Left lung (tissue), 10 donors: ENCODE data around the gene FUBP3. TPM values are rescaled to one million over a fixed set of nuclear protein-coding genes. Genes with fewer than 3 reads are reported as not detected.
A peak's percentile ranks its signal among the peaks of the same experiment; 100 is the strongest.
"Not testable (repeated sequence)": the region's sequence is repeated elsewhere in the genome, so short reads cannot be mapped to it uniquely, and the experiment has no call there.

ENCODE experiments used
- ATAC-seq: fragments of 200-7000 bp; cut with Tn5 transposase; one replicate; pipeline ENCODE4 v1.9.1; 2020; ENCODE audit warnings: moderate library complexity
- DNase-seq, 4 donors: peaks; one replicate each; pipeline ENCODE4 v3.0.0-alpha.2; 2013 to 2020
- H3K27ac ChIP-seq, 2 donors: fragments of 200-600 bp; sonication (generic) in 1 of 2; one replicate each; pipeline versions ENCODE4 v1.5.0 to v1.8.0; 2020 to 2021
- H3K27me3 ChIP-seq, 2 donors: fragments of 200-600 bp; sonication (generic) in 1 of 2; one replicate each; pipeline versions ENCODE4 v1.5.0 to v1.8.0; 2020 to 2021
- H3K36me3 ChIP-seq, 2 donors: fragments of 200-600 bp; sonication (generic) in 1 of 2; one replicate each; pipeline versions ENCODE4 v1.5.0 to v1.8.0; 2020 to 2021
- H3K4me1 ChIP-seq, 2 donors: fragments of 200-600 bp; one replicate each; pipeline ENCODE4 v1.8.0; 2021
- H3K4me3 ChIP-seq, 2 donors: fragments of 200-600 bp; sonication (generic) in 1 of 2; one replicate each; pipeline versions ENCODE4 v1.5.0 to v1.8.0; 2020 to 2021; ENCODE audit warnings: mild to moderate bottlenecking in 1 of 2
- H3K9me3 ChIP-seq, 2 donors: fragments of 200-600 bp; sonication (generic) in 1 of 2; one replicate each; pipeline versions ENCODE4 v1.5.0 to v1.8.0; 2020 to 2021
- CTCF ChIP-seq, 2 donors: fragments of 200-600 bp; sonication (generic) in 1 of 2; IDR thresholded peaks; one replicate each; pipeline versions ENCODE4 v1.5.0 to v1.8.0; 2021; ENCODE audit warnings: antibody characterized with exemption in 2 of 2
- intact Hi-C, 2 donors: fragments of 100-400 bp; cut with DNase I; formaldehyde crosslinking; loops; one replicate each; pipeline versions ENCODE4 v1.11.2 to v1.14.2; 2022
- polyA plus RNA-seq, 6 donors: library from polyadenylated mRNA; unstranded; fragments of 120-200 nt; gene quantifications; one replicate each; pipeline ENCODE4 v1.2.1, GENCODE V29; 2013; ENCODE audit not compliant: insufficient read length in 6 of 6
- total RNA-seq, 2 donors: library from RNA; stranded (reverse); fragmentation: NEBNext Ultra II Directional; extraction: Animal tissue kit (Norgen Biotek cat#: 25700); gene quantifications; one replicate each; pipeline ENCODE4 v1.2.1, GENCODE V29; 2021
- donor health status: DM: no; HTN: yes; CAD: no.
- donor health status: DM: no; HTN: no; CAD: no.

The FUBP3 gene
- total and polyA plus RNA-seq, 8 donors: 33.1 to 70.0 (median 58.9) TPM

GRCh38 chr9:130555968-130556367 lies 23.4 kb upstream of the FUBP3 start:
- no peaks in the 10 kb centered on the region for H3K4me1 ChIP-seq
- H3K9me3 ChIP-seq: no peaks in the 10 kb centered on the region
- intact Hi-C loops: no loop called here
- H3K4me3 ChIP-seq: no peak overlapping the region
- H3K27me3 ChIP-seq: peaks cover 0 to 52% of the 10 kb centered on the region in 2 donors
- no peaks in the 10 kb centered on the region for H3K36me3 ChIP-seq
- ATAC-seq (peak; percentile 12), DNase-seq (no peak)
- H3K27ac ChIP-seq: no peak overlapping the region
- TF ChIP-seq CTCF (IDR thresholded peaks at IDR 0.05): no peak

GRCh38 chr9:130556396-130557076 lies 22.8 kb upstream of the FUBP3 start:
- Histone ChIP-seq H3K4me3 (no peak overlapping the region), H3K4me1 (no peaks in the 10 kb centered on the region), H3K27ac (no peak overlapping the region), H3K36me3 (no peaks in the 10 kb centered on the region), H3K9me3 (no peaks in the 10 kb centered on the region), H3K27me3 (peaks cover 0 to 47% of the 10 kb centered on the region in 2 donors)
- no peak for ATAC-seq
- no peak for TF ChIP-seq CTCF (IDR thresholded peaks at IDR 0.05)
- intact Hi-C loops: no loop called here
- no peak for DNase-seq

GRCh38 chr9:130557077-130557468 lies 22.3 kb upstream of the FUBP3 start:
- no peak for DNase-seq
- TF ChIP-seq CTCF (IDR thresholded peaks at IDR 0.05): no peak
- Histone ChIP-seq H3K27ac (no peak overlapping the region), H3K9me3 (no peaks in the 10 kb centered on the region), H3K27me3 (peaks cover 0 to 42% of the 10 kb centered on the region in 2 donors), H3K36me3 (no peaks in the 10 kb centered on the region), H3K4me1 (no peaks in the 10 kb centered on the region), H3K4me3 (no peak overlapping the region)
- intact Hi-C loops: no loop called here
- ATAC-seq: no peak

- Histone ChIP-seq H3K27me3 (peaks cover 0 to 22% of the 10 kb centered on the region in 2 donors), H3K4me3 (no peak overlapping the region), H3K36me3 (no peaks in the 10 kb centered on the region), H3K4me1 (no peaks in the 10 kb centered on the region), H3K27ac (no peak overlapping the region), H3K9me3 (no peaks in the 10 kb centered on the region)
- intact Hi-C loops: no loop called here
- ATAC-seq (no peak), DNase-seq (no peak)
- TF ChIP-seq CTCF (IDR thresholded peaks at IDR 0.05): no peak
Measured at GRCh38 chr9:130561056-130561455, 18.3 kb upstream of the FUBP3 start.

GRCh38 chr9:130562525-130562924 lies 16.9 kb upstream of the FUBP3 start:
- H3K9me3 ChIP-seq, H3K27ac ChIP-seq, H3K36me3 ChIP-seq, H3K4me3 ChIP-seq, ATAC-seq, H3K4me1 ChIP-seq, DNase-seq, intact Hi-C loops: not testable (repeated sequence)
- H3K27me3 ChIP-seq: peaks cover 0 to 14% of the 10 kb centered on the region in 2 donors

GRCh38 chr9:130563797-130564196 lies 15.6 kb upstream of the FUBP3 start:
- Histone ChIP-seq H3K9me3 (no peaks in the 10 kb centered on the region), H3K27me3 (peaks cover 0 to 10% of the 10 kb centered on the region in 2 donors), H3K27ac (no peak overlapping the region), H3K4me3 (no peak overlapping the region), H3K4me1 (no peaks in the 10 kb centered on the region), H3K36me3 (no peaks in the 10 kb centered on the region)
- ATAC-seq: no peak
- no peak for TF ChIP-seq CTCF (IDR thresholded peaks at IDR 0.05)
- intact Hi-C loops: no loop called here
- DNase-seq: no peak
